T-cell (primary cell): ENCODE results near the gene RAMACL. TPM values are rescaled to one million over a fixed set of nuclear protein-coding genes. Genes with fewer than 3 reads are reported as not detected.
"Not testable (repeated sequence)": the region's sequence is repeated elsewhere in the genome, so short reads cannot be mapped to it uniquely, and the experiment has no call there.

Experiments
- ATAC-seq, 4 experiments: fragments of 200-7000 bp in 3 of 4; fragments of 150-1000 bp in 1 of 4; cut with Tn5 transposase; replicated peaks in 1 of 4; 1 replicate in 3 of 4; 2 replicates in 1 of 4; pipeline ENCODE4 v1.10.0; 2021; ENCODE audit warnings: moderate library complexity in 3 of 4, mild to moderate bottlenecking in 2 of 4, moderate number of reproducible peaks in 1 of 4
- CTCF ChIA-PET, 2 donors: fragments of 300-600 bp; sonication (Branson Sonifier 250); formaldehyde crosslinking; loops; one replicate each; lab custom pipeline; 2022; ENCODE audit warnings: antibody characterized with exemption in 2 of 2; lab: Charles Lee
- POLR2A ChIA-PET, 2 donors: fragments of 300-600 bp; sonication (Branson Sonifier 250); formaldehyde crosslinking; loops; one replicate each; lab custom pipeline; 2022; ENCODE audit warnings: antibody characterized with exemption in 2 of 2; lab: Charles Lee
- DNase-seq, 35 experiments: peaks; one replicate each; pipeline versions ENCODE4 v3.0.0 to v3.0.0-alpha.2; 2013 to 2023
- H3K27ac ChIP-seq: one replicate; pipeline ENCODE4 v1.5.1; 2013; ENCODE audit warnings: low read length
- H3K27me3 ChIP-seq, 2 experiments: replicated peaks in 1 of 2; 1 replicate in 1 of 2; 2 replicates in 1 of 2; pipeline versions ENCODE4 v1.6.1 to v1.7.0; 2013; ENCODE audit warnings: low read length in 1 of 2, mixed read lengths in 1 of 2; ENCODE audit not compliant: control insufficient read depth in 2 of 2, insufficient read depth in 2 of 2; ENCODE audit errors: extremely low read depth in 1 of 2
- H3K36me3 ChIP-seq, 2 donors: 1 replicate in 1 of 2; 2 replicates in 1 of 2; pipeline versions ENCODE4 v1.6.1 to v1.7.0; 2013; ENCODE audit warnings: low read length in 1 of 2; ENCODE audit not compliant: control insufficient read depth in 2 of 2, insufficient read depth in 1 of 2; ENCODE audit errors: extremely low read depth in 1 of 2
- H3K4me1 ChIP-seq, 2 experiments: 1 replicate in 1 of 2; 2 replicates in 1 of 2; pipeline versions ENCODE4 v1.6.1 to v1.7.0; 2013; ENCODE audit warnings: low read length in 2 of 2, mixed read lengths in 1 of 2; ENCODE audit not compliant: insufficient read depth in 2 of 2, control insufficient read depth in 1 of 2; ENCODE audit errors: extremely low read depth in 1 of 2
- H3K4me3 ChIP-seq, 2 donors: 1 replicate in 1 of 2; 2 replicates in 1 of 2; pipeline versions ENCODE4 v1.5.1 to v1.7.0; 2013; ENCODE audit warnings: mild to moderate bottlenecking in 2 of 2, low read length in 1 of 2, moderate library complexity in 1 of 2; ENCODE audit not compliant: control insufficient read depth in 1 of 2; ENCODE audit errors: extremely low read depth in 1 of 2
- H3K9me3 ChIP-seq: 2 replicates; pipeline ENCODE4 v1.7.0; 2013
- H3K27ac Mint-ChIP-seq, 2 donors: one replicate each; pipeline ENCODE4 v1.8.0; 2020 to 2021; ENCODE audit warnings: mild to moderate bottlenecking in 2 of 2, mixed read lengths in 2 of 2
- H3K27me3 Mint-ChIP-seq, 2 donors: one replicate each; pipeline ENCODE4 v1.8.0; 2021 to 2022; ENCODE audit warnings: mixed read lengths in 2 of 2
- H3K36me3 Mint-ChIP-seq: one replicate; pipeline ENCODE4 v1.8.0; 2021; ENCODE audit warnings: mixed read lengths
- H3K4me1 Mint-ChIP-seq, 3 donors: one replicate each; pipeline ENCODE4 v1.8.0; 2020 to 2022; ENCODE audit warnings: mixed read lengths in 3 of 3, mild to moderate bottlenecking in 1 of 3
- H3K4me3 Mint-ChIP-seq, 3 donors: one replicate each; pipeline ENCODE4 v1.8.0; 2020 to 2022; ENCODE audit warnings: mild to moderate bottlenecking in 3 of 3, mixed read lengths in 3 of 3, moderate library complexity in 3 of 3
- H3K9me3 Mint-ChIP-seq, 3 donors: one replicate each; pipeline ENCODE4 v1.8.0; 2020 to 2022; ENCODE audit warnings: mixed read lengths in 3 of 3
- WGBS: methylation state at CpG from one replicate; pipeline ENCODE4 v1.1.5; 2013; ENCODE audit warnings: missing lambda C conversion rate; ENCODE audit not compliant: insufficient coverage; 5-methylcytosine and 5-hydroxymethylcytosine counted together
- total RNA-seq, 35 experiments: library from RNA in 6 of 35; stranded (reverse) in 6 of 35; fragments of 120-200 nt in 1 of 35; gene quantifications; one replicate each; pipeline versions ENCODE4 v1.2.1 to v1.2.4 and lab custom pipeline; 2013 to 2026

The RAMACL gene
- total RNA-seq, 5 donors from 2014 or later (not counting 1 experiment from before 2014, with no cell fraction given): 0.47 to 2.8 (median 1.2) TPM

- 67% methylated on average over 12 of the region's 12 CpGs for WGBS
- DNase-seq (no peak), ATAC-seq (no peak)
- Histone ChIP-seq H3K9me3 (no peaks in the 10 kb centered on the region), H3K36me3 (no peaks in the 10 kb centered on the region), H3K4me3 (peak overlapping the region in 1 of 2 donors; percentile 49), H3K4me1 (peaks cover 5 to 23% of the 10 kb centered on the region in 2 experiments), H3K27ac (peak overlapping the region; percentile 81), H3K27me3 (no peaks in the 10 kb centered on the region)
- Mint-ChIP-seq H3K27ac (peak overlapping the region; percentile 87 to 89), H3K4me1 (peaks cover 30 to 32% (median 31%) of the 10 kb centered on the region in 3 donors), H3K9me3 (no peaks in the 10 kb centered on the region), H3K4me3 (peak overlapping the region; percentile 64 to 80 (median 76)), H3K27me3 (no peaks in the 10 kb centered on the region), H3K36me3 (peaks cover 8% of the 10 kb centered on the region)
- ChIA-PET POLR2A (interaction anchor here (0.7 to 1.8 kb wide), 2 partner anchors 53 kb away, joined by 4 read pairs; no protein-coding TSS in a partner anchor), CTCF (interaction anchor here in 1 of 2 donors (0.9 to 1.4 kb wide), 4 partner anchors 10 to 160 kb away, joined by 3 to 7 read pairs (median 4); partner anchors contain the start of gene RPS6KA2)
These were observed 45.1 kb downstream of the RAMACL start for GRCh38 chr6:166541366-166541765.

- H3K27me3 ChIP-seq: no peaks in the 10 kb centered on the region
- H3K27ac ChIP-seq: peak overlapping the region; percentile 81
- H3K9me3 Mint-ChIP-seq: no peaks in the 10 kb centered on the region
- peaks cover 8% of the 10 kb centered on the region for H3K36me3 Mint-ChIP-seq
- peak overlapping the region; percentile 87 to 89 for H3K27ac Mint-ChIP-seq
- WGBS: 45% methylated on average over 9 of the region's 18 CpGs
- peak overlapping the region; percentile 64 to 80 (median 76) for H3K4me3 Mint-ChIP-seq
- DNase-seq (peak; percentile 21 to 80 (median 48)), ATAC-seq (peak; percentile 83 to 97 (median 89))
- CTCF ChIA-PET: interaction anchor here in 1 of 2 donors (0.9 to 1.4 kb wide), 4 partner anchors 9 to 159 kb away, joined by 3 to 7 read pairs (median 4); partner anchors contain the start of gene RPS6KA2
- peak overlapping the region in 1 of 2 donors; percentile 49 for H3K4me3 ChIP-seq
- POLR2A ChIA-PET: interaction anchor here (0.7 to 1.8 kb wide), 2 partner anchors 52 kb away, joined by 4 read pairs; no protein-coding TSS in a partner anchor
- H3K4me1 Mint-ChIP-seq: peaks cover 30 to 32% (median 31%) of the 10 kb centered on the region in 3 donors
- peaks cover 5 to 23% of the 10 kb centered on the region in 2 experiments for H3K4me1 ChIP-seq
- H3K9me3 ChIP-seq: no peaks in the 10 kb centered on the region
- no peaks in the 10 kb centered on the region for H3K36me3 ChIP-seq
- no peaks in the 10 kb centered on the region for H3K27me3 Mint-ChIP-seq
These were observed 45.7 kb downstream of the RAMACL start for GRCh38 chr6:166540631-166541331.

DNA sequence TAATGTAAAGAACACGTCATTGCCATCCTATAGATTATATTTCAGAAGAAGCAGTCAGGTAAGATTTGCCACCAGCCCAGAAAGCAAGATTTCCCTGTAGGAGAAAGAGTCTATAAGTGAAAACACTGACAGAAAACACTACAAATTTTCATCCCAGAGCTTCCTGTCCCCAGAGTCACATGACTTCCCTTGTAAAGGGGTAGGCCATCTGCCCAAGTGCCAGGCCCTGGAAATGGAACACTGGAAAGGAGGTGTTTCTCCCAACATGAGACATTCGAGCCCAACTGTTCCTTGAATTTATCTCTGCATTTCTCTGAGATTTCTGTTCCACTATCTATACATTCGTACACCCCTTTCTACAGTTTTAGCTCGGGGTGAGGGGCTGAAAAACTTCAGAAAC, 46.9 kb downstream of the RAMACL start:
- CTCF ChIA-PET: no interaction called here
- no peak overlapping the region for H3K4me3 ChIP-seq
- POLR2A ChIA-PET: interaction anchor here in 1 of 2 donors (0.5 to 1.0 kb wide), 2 partner anchors 87 to 160 kb away, joined by 3 to 4 read pairs; partner anchors contain the start of gene RPS6KA2
- H3K27ac ChIP-seq: no peak overlapping the region
- no peaks in the 10 kb centered on the region for H3K27me3 ChIP-seq
- H3K27me3 Mint-ChIP-seq: no peaks in the 10 kb centered on the region
- no peaks in the 10 kb centered on the region for H3K36me3 ChIP-seq
- H3K4me1 Mint-ChIP-seq: peaks cover 30 to 32% (median 31%) of the 10 kb centered on the region in 3 donors
- ATAC-seq: no peak
- peaks cover 11% of the 10 kb centered on the region for H3K36me3 Mint-ChIP-seq
- H3K4me1 ChIP-seq: peaks cover 5 to 23% of the 10 kb centered on the region in 2 experiments
- no peak overlapping the region for H3K27ac Mint-ChIP-seq
- no CpG with 5 or more reads among the region's 4 CpGs for WGBS
- H3K4me3 Mint-ChIP-seq: no peak overlapping the region
- no peaks in the 10 kb centered on the region for H3K9me3 ChIP-seq
- no peak for DNase-seq
- H3K9me3 Mint-ChIP-seq: no peaks in the 10 kb centered on the region

GRCh38 chr6:166539011-166539385, 47.5 kb downstream of the RAMACL start:
- H3K27me3 ChIP-seq, H3K4me3 ChIP-seq, H3K36me3 ChIP-seq, H3K27me3 Mint-ChIP-seq, H3K27ac ChIP-seq, H3K9me3 Mint-ChIP-seq, CTCF ChIA-PET, DNase-seq, ATAC-seq, H3K27ac Mint-ChIP-seq, H3K9me3 ChIP-seq: not testable (repeated sequence)
- Mint-ChIP-seq H3K4me3 (peak overlapping the region in 1 of 3 donors; percentile 9), H3K4me1 (peaks cover 30 to 32% (median 31%) of the 10 kb centered on the region in 3 donors), H3K36me3 (peaks cover 11% of the 10 kb centered on the region)
- WGBS: 92% methylated on average over 6 of the region's 9 CpGs
- H3K4me1 ChIP-seq: peaks cover 5 to 23% of the 10 kb centered on the region in 2 experiments
- POLR2A ChIA-PET: interaction anchor here in 1 of 2 donors (0.5 kb wide), 1 partner anchor 159 kb away, joined by 3 read pairs; no protein-coding TSS in a partner anchor

GRCh38 chr6:166538297-166539010, 48.0 kb downstream of the RAMACL start:
- H3K9me3 ChIP-seq: no peaks in the 10 kb centered on the region
- H3K27ac ChIP-seq: no peak overlapping the region
- no peak for ATAC-seq
- H3K27me3 ChIP-seq: no peaks in the 10 kb centered on the region
- no peak overlapping the region for H3K4me3 ChIP-seq
- peaks cover 5 to 23% of the 10 kb centered on the region in 2 experiments for H3K4me1 ChIP-seq
- no peak overlapping the region for H3K27ac Mint-ChIP-seq
- no peaks in the 10 kb centered on the region for H3K36me3 ChIP-seq
- no peaks in the 10 kb centered on the region for H3K27me3 Mint-ChIP-seq
- CTCF ChIA-PET: no interaction called here
- H3K4me3 Mint-ChIP-seq: peak overlapping the region in 1 of 3 donors; percentile 9
- POLR2A ChIA-PET: interaction anchor here in 1 of 2 donors (0.6 kb wide), 1 partner anchor 1177 kb away, joined by 3 read pairs; no protein-coding TSS in a partner anchor
- no peak for DNase-seq
- WGBS: 74% methylated on average over 8 of the region's 17 CpGs
- H3K9me3 Mint-ChIP-seq: no peaks in the 10 kb centered on the region
- H3K4me1 Mint-ChIP-seq: peaks cover 30 to 32% (median 31%) of the 10 kb centered on the region in 3 donors
- peaks cover 11% of the 10 kb centered on the region for H3K36me3 Mint-ChIP-seq
